ENCODE results near the gene PIP4K2A.

The PIP4K2A gene

GRCh38 chr10:22634093-22634492, 80.3 kb downstream of the PIP4K2A start:
- DNase-seq, result no peak

- no peak for DNase-seq
Measured at GRCh38 chr10:22633528-22633927, 80.8 kb downstream of the PIP4K2A start.

- DNase-seq, result no peak
Measured at GRCh38 chr10:22633106-22633505, 81.3 kb downstream of the PIP4K2A start.

GRCh38 chr10:22631646-22632278, 82.6 kb downstream of the PIP4K2A start:
- DNase-seq, result no peak

- no peak for DNase-seq
Measured at GRCh38 chr10:22631185-22631584, 83.2 kb downstream of the PIP4K2A start.

GRCh38 chr10:22630234-22631174, 83.9 kb downstream of the PIP4K2A start:
- no peak for DNase-seq

GRCh38 chr10:22629852-22630233, 84.5 kb downstream of the PIP4K2A start:
- DNase-seq, result no peak

- no peak for DNase-seq
Measured at GRCh38 chr10:22629126-22629525, 85.3 kb downstream of the PIP4K2A start.

- no peak for DNase-seq
Measured at GRCh38 chr10:22628309-22628708, 86.1 kb downstream of the PIP4K2A start.

- DNase-seq, result no peak
Measured at GRCh38 chr10:22626784-22627183, 87.6 kb downstream of the PIP4K2A start.

- DNase-seq, result no peak
Measured at GRCh38 chr10:22625516-22626290, 88.7 kb downstream of the PIP4K2A start.

GRCh38 chr10:22624287-22624738, 90.1 kb downstream of the PIP4K2A start:
- DNase-seq, result no peak

GRCh38 chr10:22623633-22624253, 90.6 kb downstream of the PIP4K2A start:
- DNase-seq, result no peak

- no peak for DNase-seq
Measured at GRCh38 chr10:22622242-22622806, 92.1 kb downstream of the PIP4K2A start.

- DNase-seq, result no peak
Measured at GRCh38 chr10:22621726-22622125, 92.7 kb downstream of the PIP4K2A start.

GRCh38 chr10:22620929-22621328, 93.4 kb downstream of the PIP4K2A start:
- DNase-seq, result no peak

GRCh38 chr10:22620140-22620857, 94.1 kb downstream of the PIP4K2A start:
- DNase-seq, result no peak

- DNase-seq, result no peak
Measured at GRCh38 chr10:22619101-22619500, 95.3 kb downstream of the PIP4K2A start.

GRCh38 chr10:22618078-22618785, 96.1 kb downstream of the PIP4K2A start:
- no peak for DNase-seq

- DNase-seq, result no peak
Measured at GRCh38 chr10:22617516-22617915, 96.9 kb downstream of the PIP4K2A start.

GRCh38 chr10:22617051-22617450, 97.3 kb downstream of the PIP4K2A start:
- DNase-seq, result no peak
